ENCODE results near the gene FAAH2.

DNA sequence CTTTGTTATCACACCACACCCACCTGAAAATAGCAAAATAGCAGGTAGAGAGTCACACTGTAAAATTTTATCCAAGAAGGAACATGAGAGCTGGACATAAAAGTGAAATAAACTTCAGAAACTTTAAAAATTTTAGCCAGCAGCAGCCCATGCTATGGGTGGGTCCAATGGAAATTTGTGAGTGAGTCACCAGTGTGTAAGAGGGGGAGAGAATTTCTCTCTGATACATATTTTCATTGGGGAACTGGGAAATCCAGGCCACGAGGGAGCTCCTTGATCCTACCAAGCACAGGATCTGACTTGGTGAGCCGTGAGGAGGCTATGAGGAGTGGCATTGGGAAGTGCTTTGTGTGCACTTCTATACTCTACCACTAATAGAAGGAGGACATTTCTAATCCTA lies 136.3 kb downstream of the FAAH2 start:
- TF ChIP-seq, protein P1, sequence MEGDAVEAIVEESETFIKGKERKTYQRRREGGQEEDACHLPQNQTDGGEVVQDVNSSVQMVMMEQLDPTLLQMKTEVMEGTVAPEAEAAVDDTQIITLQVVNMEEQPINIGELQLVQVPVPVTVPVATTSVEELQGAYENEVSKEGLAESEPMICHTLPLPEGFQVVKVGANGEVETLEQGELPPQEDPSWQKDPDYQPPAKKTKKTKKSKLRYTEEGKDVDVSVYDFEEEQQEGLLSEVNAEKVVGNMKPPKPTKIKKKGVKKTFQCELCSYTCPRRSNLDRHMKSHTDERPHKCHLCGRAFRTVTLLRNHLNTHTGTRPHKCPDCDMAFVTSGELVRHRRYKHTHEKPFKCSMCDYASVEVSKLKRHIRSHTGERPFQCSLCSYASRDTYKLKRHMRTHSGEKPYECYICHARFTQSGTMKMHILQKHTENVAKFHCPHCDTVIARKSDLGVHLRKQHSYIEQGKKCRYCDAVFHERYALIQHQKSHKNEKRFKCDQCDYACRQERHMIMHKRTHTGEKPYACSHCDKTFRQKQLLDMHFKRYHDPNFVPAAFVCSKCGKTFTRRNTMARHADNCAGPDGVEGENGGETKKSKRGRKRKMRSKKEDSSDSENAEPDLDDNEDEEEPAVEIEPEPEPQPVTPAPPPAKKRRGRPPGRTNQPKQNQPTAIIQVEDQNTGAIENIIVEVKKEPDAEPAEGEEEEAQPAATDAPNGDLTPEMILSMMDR (IDR thresholded peaks at IDR 0.05): no peak
- no peak for TF ChIP-seq POLR2A (IDR thresholded peaks at IDR 0.05)

Measured in tibial nerve (tissue), 3 donors.